Renal cortical epithelial cell (primary cell): ENCODE results near the gene C1QL1. TPM values are rescaled to one million over a fixed set of nuclear protein-coding genes. Genes with fewer than 3 reads are reported as not detected.

ENCODE experiments used
- DNase-seq: peaks from one replicate; pipeline ENCODE4 v3.0.0-alpha.2; 2011; ENCODE audit warnings: low read depth
- total RNA-seq: library from RNA; depleted of rRNA; stranded (reverse); fragments of >200 nt; gene quantifications from 2 replicates; pipeline ENCODE4 v1.2.3, GENCODE V29; 2014

The C1QL1 gene
- total RNA-seq, 1 donor from 2014 or later: 0.45 TPM

DNA sequence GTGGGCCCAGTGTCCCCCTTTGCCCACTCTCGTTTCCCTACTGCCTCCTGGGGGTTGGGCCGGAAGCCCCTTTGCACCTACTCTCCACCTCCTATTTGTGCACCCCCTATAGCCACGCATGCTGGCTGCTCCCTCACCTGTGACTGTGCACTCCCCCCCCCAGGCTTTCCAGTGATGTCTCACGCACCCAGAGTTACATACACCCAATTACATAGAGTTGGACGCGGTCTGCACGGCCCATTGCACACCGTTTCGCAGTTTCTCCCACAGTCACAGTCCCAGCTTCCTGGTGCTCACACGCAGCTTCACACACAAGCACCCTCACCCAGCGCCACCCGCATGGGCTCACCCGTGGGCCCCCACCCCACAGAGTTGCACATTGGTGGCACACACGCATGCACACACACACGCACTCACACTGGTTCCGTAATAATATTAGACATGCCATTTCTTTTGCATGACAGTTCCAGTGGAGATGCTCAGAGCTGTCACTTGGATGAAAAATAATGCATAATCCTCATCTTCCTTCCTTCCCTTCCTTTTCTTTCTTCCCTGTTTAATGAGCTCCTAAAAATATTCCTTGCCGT lies 21.5 kb upstream of the C1QL1 start:
- no peak for DNase-seq

DNA sequence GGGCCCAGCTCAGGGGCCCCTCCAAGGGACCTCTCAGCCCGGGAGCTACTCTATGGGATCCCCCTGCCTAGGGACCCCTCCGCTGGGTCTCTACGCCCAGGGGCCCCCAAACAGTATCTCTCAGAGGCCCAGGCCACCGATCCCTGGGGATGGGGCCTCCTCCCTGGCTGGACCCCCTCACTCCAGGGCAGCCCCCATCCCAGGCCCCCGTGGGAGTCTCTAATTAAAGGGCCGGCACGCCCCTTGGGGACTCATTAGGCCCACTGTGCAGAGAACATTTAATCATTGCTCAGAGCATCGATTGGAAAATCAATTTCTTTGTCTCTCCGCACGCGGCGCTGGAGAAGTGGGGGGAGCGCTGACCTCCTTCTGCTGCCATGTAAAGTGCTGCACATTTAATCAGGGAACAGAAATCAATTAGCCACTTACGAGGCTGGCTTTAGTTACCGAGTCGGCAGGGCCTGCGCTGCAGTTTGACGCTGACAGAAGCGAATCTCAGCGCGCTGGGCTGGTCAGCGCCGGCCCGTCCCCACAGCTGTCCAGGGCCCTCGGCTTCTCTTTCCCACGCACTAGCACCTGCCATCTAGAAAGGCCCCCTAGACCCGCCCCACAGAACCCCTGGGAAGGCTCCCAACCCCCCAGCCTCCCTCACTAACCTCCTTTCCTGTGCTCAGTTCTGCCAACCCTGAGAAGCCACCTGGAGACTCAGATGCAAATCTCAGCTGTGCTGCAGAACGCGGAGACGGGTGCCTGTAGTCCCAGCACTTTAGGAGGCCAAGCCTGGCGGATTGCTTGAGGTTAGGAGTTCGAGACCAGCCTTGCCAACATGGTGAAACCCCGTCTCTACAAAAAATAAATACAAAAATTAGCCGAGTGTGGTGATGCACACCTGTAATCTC lies 20.2 kb upstream of the C1QL1 start:
- no peak for DNase-seq

DNA sequence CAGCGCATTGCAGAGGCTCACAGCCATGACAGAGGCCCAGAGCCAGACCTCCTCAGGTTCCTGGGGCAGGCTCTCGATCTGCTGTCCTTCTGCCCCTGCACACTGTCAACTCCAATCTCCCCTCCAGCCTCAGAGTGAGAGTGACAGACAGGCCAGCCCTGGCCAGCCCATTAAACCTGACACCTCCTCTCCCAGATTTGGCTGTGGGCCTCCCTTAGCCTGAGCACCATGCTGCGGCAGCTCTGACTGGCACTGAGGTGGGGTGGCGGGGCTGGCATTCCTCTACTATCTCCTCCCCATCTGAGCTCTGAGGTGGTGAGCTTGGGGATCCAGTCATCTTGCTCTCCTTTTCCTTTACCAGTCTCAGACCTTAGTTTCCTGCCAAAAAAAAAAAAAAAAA lies 15.5 kb upstream of the C1QL1 start:
- no peak for DNase-seq

DNA sequence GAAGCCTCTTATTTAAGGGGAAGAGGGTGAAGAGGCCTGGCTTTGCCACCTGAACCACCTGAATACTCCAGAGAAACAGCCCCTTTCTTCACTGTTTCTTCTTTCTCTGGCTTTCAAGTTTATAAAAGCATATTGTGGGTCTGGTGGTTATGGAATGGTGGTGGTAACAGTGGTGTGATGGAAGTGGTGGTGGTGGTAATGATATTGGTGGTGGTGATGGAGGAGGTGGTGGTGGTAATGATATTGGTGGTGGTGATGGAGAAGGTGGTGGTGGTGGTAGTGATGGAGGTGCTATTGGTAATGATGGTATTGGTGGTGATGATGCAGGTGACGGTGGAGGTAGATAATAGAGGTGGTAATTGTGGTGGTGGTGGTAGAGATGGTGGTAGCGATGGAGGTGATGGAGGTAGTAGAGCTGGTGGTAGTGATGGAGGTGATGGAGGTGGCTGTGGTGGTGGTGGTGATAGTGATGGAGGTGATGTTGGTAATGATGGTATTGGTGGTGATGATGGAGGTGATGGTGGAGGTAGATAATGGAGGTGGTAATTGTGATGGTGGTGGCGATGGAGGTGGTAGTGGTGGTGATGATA lies 14.1 kb upstream of the C1QL1 start:
- DNase-seq: no peak

DNA sequence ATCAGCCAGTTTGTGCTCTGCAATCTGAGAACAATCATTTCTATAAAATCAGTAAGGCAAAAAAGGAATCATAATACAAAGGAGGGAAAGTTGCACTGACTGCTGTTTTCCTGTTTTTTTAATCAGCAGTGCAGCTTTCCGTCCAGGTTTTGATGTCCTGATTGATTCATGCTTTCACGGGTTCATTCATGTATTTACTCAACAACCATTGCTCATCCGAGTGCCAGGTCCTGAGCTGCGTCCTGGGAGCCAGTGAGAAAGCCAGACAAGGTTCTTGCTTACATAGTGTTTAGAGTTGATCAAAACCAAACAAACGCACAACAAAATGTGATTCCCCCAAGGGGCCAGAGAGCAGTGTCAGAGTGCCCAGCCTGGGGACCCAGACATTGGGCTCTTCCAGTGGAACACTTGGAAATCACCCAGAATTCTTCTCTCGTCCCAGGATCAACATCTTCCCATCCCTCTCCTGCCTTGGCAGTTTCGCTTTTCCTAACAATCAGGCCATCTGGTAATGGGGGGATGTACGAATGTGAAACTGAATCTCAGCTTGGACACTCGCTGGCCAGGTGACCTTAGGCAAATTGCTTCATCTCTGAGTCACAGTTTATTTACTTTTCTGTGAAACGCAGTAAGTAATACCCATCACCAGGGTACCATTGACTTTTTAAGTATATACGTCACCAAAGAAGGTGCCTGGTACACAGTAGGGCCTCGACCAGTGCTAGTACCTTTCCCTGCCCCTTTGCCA lies 13.3 kb upstream of the C1QL1 start:
- DNase-seq: peak; percentile 85

DNA sequence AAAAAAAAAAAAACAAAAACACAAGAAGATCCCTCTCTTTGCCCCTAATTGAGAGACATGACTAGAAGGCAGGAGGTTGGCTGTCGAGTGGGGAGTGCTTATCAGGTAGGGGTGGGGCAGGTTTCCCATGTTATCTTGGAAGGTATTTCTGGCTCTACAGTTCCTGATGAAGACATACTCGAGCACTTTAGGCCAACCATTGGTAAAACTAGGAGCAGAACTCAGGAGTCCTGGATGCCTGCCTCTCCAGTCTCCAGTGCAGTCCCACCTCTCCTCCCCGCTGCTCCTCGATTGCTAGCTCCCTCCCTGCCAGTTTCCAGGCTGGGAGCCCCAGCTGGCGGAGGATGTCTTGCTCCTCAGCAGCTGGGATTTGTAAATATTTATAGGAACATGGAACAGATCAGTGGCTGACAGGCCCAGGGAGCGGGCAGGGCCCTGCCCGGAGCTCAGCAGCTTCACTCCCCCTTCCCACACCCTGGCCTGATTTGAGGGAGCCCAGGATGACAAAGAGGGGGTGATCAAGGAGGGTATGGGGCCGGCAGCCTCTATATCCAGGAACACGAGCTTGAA lies 11.4 kb upstream of the C1QL1 start:
- no peak for DNase-seq

DNA sequence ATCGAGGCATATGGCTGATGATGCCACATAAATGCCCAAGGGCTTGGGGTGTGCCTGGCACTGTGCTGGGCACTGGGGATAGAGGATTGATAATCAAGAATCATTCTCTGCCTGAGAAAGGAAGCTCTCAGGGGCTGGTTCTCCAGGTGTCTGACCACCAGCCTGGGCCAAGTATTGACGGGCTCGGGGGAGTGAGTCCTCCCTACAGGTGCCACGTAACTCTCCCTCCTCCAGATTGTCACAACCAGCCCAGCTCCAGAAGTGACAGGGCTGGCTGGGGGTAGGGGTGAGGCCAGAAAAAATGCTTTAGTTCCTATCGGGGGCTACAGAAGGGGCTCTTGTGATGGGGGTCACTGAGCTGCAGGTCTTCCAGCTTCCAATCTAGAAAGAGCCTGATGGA lies 10.7 kb upstream of the C1QL1 start:
- no peak for DNase-seq

DNA sequence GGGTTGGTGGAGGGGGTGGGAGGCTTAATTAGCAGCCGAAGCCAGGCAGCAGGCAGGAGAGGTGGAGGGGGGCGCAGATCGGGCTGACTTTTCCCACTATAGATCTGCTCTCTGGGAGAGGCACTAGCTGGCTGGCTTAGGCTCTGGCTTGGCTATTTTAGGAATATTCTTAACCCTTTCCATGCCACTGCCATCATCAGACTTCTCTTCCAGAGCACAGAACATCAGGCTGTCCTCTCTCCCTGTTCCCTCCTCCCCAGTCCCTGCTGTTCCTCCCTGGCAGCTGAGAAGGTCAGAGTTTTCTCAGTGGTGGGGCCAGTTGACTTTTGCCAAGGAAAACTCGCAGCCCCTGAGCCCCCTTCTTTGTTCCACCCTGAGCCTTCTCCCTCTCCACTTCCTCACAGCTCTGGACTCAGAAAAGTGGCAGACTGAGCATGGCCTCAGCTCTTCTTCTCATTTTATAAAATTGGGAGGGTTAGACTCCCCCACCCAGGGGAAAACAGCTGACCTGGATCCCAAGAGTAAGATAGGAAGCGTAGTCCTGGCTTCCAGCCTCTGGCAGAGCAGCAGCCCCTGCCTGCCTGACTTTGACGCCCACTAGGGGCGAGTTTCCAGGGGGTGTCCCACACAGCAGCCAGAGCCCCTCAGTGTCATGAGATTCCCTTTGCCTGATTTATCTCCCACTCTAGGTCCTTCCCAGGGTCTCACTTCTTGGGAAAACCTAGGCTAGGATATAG lies 9.9 kb upstream of the C1QL1 start:
- no peak for DNase-seq

DNA sequence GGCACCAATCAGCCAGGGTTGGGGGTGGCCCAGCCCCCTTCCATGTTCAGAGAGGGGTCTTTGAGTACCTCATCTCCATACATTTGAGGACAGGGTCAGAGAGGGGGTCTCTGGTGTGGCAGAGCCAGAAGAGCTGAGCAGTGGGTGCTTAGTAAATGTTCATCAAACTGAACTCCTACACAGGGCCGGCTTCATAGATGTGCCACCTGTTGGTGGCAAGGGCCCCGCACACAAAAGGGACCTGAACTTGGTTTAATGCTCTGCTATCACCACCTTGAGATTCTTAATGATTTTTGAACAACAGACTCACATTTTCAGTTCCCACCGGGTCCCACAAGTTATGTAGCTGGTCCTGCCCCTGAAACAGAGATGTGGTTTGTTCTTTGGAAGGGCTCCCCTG lies 9.0 kb upstream of the C1QL1 start:
- DNase-seq: no peak

DNA sequence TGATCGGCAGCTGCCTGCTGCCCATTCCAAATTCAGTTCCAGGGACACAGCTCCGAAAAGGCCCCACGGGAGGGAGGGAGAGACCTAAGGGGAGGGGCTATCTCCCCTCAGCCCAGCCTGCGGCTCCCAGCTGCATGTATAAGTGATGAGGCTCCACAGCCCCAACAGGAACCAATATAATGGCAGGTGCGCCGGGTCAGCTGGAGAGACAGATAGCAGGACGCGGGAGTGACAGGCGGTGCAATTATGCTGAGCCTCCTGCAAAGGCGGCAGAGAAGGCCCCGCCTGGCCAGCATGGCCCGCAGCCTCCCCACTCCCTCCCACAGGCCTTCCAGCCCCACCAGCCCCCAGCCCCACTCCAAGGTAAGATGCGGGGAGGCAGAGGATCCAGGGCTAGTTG lies 8.1 kb upstream of the C1QL1 start:
- DNase-seq: no peak

DNA sequence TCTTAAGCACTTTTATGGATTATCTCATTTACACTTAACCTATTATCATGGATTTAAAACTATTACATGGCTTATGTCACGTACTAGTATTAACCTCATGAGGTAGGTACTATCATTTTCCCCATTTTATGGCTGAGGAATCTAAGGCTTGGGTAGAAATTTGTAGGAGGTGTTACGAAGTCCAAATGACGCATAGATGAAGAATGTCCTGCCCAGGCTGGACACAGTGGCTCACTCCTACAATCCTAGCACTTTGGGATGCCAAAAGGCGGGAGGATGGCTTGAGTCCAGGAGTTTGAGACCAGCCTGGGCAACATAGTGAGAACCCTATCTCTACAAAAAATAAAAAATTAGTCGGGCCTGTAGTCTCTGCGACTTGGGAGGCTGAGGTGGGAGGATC lies 4.8 kb upstream of the C1QL1 start:
- DNase-seq: peak; percentile 65

DNA sequence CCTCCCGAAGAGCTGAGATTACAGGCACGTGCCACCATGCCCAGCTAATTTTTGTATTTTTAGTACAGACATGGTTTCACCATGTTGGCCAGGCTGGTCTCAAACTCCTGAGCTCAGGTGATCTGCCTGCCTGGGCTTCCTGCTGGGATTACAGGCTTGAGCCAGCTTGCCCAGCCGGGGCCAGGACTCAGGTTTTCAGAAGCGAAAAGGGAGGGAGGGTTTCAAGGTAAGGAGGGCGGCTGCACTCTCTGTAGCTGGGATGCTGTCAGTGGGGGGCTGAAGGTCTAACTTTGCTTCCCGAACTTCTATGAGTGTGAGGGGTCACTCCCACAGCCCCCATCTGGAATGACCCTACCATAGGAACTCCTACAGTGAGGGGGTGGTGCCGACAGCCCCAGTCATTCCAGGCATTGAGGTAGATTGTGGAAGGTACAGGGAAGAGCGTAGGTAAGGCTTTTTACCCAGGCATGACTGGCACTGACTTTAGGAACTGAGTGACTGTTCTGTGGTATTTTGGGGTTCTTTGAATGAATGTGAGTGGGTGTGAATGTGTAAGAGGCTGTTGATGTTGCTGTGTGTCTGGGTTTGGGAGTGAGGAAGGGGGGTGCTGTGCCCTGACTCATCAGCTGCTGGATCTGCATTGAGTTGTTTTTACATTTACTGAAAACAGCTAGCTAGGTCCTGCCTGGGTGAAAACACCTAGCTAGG lies 3.8 kb upstream of the C1QL1 start:
- DNase-seq: peak; percentile 80

DNA sequence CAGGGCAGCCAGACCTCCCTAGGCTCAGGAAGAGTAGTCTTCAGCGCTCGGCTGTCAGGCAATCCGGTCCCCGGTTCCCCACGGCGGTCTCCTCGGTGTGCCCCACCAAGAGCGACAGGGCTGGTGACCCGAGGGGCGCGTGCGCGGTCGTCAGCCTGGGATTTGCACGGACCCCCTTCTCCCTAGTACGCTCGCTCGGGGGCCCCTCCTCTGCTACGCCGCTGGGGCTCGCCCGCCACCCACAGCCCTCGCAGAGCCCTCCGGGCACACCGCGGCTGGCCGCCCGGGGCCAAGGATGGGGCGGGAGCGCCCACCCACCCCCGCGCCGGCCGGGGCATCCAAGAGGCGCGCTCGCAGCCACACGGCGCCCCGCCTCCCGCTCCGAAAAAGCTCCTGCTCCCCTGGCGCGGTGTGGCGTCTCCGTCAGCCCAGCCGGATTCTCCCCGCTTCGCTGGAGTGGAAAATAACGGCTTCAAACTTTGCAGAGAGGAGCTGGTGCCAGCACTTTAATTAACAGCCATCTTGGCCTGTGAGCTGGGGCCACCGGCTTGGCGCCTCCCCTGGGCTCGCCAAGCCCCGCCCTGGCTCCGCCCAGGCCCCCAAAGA lies 2.1 kb upstream of the C1QL1 start:
- peak; percentile 56 for DNase-seq

DNA sequence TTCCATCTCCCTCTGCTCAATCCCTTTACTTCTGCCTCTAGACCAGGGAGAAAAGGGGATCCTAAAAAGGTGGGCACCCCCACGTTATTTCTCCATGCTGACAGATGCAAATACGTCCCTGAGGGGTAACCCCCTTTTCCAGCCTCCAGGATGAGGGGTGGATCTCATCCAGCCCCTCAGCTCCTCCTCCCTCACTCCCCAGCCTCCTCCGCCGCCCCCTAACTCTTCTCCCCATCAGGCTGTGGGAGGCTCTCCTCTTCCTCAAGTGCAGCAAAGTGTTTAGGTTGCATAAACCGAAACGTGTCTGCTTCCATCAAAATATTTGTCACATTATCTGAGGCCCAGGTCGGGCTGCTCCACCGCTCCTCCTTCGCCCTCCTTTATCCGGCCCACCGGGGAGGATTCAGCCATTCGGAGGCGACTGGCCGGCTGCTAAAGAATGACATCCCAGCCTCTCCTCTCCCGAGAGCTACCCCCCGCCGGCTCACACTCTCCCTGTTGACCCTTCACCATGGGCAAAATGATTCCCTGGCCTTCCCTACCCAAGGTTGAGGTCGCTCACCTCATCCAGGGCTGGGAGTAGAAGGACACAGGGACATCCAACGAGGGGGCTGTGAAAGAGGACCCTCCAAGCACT lies 1.2 kb upstream of the C1QL1 start:
- DNase-seq: no peak

DNA sequence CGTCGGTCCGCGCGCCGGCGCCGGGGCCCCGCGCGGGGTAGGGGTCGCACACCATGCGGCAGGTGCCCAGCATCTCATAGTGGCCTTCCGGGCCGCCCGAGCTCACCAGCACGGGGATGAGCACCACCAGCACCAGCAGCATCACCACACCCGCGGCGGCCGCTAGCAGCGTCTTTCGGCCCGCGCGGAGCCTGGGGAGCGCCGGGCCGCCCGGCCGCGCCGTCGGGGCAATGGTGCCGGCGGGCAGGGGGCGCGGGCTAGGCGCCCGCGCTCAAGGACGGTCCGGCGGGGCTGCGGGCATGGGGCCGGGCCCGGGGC lies 237 bp downstream of the C1QL1 start:
- DNase-seq: no peak

DNA sequence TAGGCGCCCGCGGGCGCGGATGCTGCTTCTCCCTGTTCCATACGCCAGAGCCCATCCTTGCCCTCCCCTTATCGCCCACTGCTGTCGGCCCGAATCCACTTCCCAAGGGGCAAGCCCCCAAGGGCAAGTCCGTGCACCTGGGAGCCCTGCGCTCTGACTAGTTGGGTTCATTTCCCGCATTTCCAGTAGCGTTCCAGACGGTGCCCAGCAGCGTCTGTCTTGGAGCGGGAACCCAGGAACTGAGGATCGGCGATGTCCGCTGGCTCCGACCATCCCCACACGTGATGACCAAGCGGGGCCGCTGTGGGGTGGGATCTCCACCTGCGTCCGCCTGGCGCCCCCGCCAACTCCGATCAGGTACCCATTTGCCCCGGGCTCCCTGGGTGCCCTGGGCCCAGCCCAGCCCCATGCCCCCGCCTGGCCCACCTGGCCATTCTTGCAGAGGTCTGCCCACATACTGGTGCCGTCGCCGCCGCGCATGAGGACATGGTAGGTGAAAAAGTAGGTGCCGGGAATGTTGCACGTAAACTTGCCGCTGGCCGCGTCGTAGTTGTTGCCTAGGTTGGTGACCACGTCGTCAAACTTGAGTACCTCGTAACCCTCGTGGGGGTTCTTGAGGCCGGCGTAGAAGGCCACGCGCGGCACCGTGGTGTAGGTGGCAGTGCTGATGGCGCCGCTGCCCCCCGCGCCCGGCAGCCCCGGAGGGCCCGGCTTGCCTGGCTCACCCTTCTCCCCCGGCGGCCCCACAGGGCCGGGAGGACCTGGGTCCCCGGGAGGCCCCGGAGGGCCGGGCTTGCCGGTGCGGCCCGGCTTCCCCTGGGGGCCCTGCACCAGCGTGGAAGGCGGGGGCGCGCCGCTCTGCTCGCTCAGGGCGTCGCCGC lies 837 bp downstream of the C1QL1 start:
- no peak for DNase-seq

DNA sequence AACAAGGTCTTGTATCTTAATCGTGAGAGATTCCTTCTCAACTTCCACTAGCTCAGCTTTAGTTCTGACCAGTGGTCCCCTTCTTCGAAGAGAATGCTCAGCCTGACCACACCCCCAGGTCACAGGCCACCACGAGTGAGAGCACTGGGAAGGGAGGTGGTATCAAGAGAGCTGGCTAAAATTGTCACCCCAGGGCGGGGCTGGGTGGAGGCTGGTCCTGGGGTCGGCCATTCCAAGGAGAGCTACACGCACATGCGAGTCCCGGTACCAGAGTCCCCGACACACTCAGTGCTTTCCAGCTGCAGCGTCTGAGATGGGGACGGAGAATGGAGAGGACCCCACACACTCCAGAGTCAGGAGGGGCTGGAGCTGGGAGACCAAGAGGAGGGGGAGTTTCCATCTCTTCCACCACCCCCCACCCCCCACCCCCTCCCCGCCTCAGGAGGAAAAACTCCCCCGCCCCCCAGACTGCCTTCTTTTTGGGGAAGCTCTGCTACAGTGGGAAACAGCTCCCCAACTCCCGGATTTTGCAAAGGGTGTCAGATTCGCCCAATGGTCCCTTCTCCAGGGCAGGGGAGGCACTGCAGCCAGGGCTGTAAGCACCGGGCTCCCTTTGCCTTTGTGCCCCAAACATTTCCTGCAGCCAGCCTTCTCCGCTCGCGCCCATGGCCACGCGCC lies 1.6 kb downstream of the C1QL1 start:
- no peak for DNase-seq

DNA sequence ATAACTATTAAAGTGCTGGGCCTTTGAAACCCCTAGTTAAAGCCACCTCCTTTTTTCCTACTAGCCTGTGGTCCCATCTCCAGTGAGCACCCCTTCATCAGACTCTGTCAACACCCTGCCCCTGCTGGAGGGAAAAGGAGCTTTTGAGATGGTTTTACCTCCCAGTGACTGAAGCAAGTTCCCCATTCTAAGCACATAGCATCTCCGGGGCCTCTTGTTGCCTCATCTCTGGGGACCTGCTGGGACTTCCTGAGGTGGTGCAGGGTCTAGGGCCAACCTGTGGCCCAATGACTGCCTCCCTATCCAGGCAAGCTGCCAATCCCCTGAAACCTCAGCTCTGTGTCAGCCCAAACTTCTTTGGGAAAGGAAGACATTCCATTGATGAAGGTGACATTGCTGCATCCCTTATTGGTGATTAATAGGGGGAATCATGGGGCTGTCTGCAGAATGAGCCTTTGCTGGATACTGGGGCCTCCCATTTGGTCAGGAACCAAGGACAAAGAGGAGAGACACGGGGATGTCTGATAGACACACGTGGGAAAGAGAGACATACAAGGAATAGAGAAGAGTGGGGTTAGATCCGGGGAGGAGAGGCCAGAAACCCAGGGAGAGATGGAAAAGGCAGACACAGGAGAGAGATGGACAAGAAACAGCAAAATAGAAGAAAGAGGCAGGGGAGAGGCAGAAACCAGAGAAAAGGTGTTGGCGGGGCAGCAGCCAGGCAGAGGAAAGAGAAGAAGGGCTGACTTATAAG lies 2.4 kb downstream of the C1QL1 start:
- no peak for DNase-seq
